ENCODE measurements around the gene SLC8A1. TPM values are rescaled to one million over a fixed set of nuclear protein-coding genes. Genes with fewer than 3 reads are reported as not detected.

The SLC8A1 gene
- total RNA-seq, 4 donors from 2014 or later: 2.2 to 45.0 (median 9.6) TPM

GRCh38 chr2:40325116-40325515, 126.8 kb downstream of the SLC8A1 start:
- DNase-seq: no peak
- intact Hi-C loops (cut with DNase I): no loop called here
- TF ChIP-seq POLR2A (IDR thresholded peaks at IDR 0.05): no peak
- TF ChIP-seq, protein P1, sequence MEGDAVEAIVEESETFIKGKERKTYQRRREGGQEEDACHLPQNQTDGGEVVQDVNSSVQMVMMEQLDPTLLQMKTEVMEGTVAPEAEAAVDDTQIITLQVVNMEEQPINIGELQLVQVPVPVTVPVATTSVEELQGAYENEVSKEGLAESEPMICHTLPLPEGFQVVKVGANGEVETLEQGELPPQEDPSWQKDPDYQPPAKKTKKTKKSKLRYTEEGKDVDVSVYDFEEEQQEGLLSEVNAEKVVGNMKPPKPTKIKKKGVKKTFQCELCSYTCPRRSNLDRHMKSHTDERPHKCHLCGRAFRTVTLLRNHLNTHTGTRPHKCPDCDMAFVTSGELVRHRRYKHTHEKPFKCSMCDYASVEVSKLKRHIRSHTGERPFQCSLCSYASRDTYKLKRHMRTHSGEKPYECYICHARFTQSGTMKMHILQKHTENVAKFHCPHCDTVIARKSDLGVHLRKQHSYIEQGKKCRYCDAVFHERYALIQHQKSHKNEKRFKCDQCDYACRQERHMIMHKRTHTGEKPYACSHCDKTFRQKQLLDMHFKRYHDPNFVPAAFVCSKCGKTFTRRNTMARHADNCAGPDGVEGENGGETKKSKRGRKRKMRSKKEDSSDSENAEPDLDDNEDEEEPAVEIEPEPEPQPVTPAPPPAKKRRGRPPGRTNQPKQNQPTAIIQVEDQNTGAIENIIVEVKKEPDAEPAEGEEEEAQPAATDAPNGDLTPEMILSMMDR (IDR thresholded peaks at IDR 0.05): no peak

GRCh38 chr2:40324656-40325055, 127.2 kb downstream of the SLC8A1 start:
- intact Hi-C loops (cut with DNase I): no loop called here
- 83 to 85% methylated on average over 1 of the region's 1 CpG for WGBS, 2 donors
- Histone ChIP-seq H3K9me3 (no peaks in the 10 kb centered on the region), H3K27me3 (no peaks in the 10 kb centered on the region), H3K4me3 (no peak overlapping the region), H3K4me1 (peaks cover 0 to 6% (median 0%) of the 10 kb centered on the region in 3 donors), H3K36me3 (no peaks in the 10 kb centered on the region), H3K27ac (no peak overlapping the region)
- no peak for DNase-seq
- TF ChIP-seq POLR2A (IDR thresholded peaks at IDR 0.05): no peak

More at GRCh38 chr2:40325116-40325515, 126.8 kb downstream of the SLC8A1 start:
- H3K4me1 ChIP-seq: peaks cover 0 to 6% (median 0%) of the 10 kb centered on the region in 3 donors
- H3K9me3 ChIP-seq: no peaks in the 10 kb centered on the region
- H3K27ac ChIP-seq: no peak overlapping the region
- H3K36me3 ChIP-seq: no peaks in the 10 kb centered on the region
- H3K4me3 ChIP-seq: no peak overlapping the region
- H3K27me3 ChIP-seq: no peaks in the 10 kb centered on the region

GRCh38 chr2:40321822-40322221, 130.1 kb downstream of the SLC8A1 start:
- Histone ChIP-seq H3K4me3 (no peak overlapping the region), H3K27ac (no peak overlapping the region), H3K27me3 (no peaks in the 10 kb centered on the region), H3K9me3 (no peaks in the 10 kb centered on the region), H3K36me3 (no peaks in the 10 kb centered on the region), H3K4me1 (peaks cover 0 to 7% (median 0%) of the 10 kb centered on the region in 3 donors)
- intact Hi-C loops (cut with DNase I): no loop called here
- WGBS, 2 donors: 85 to 88% methylated on average over 2 of the region's 2 CpGs
- DNase-seq: no peak
- TF ChIP-seq, protein P1 (IDR thresholded peaks at IDR 0.05): no peak
- TF ChIP-seq POLR2A (IDR thresholded peaks at IDR 0.05): no peak

GRCh38 chr2:40321016-40321623, 130.8 kb downstream of the SLC8A1 start:
- TF ChIP-seq POLR2A (IDR thresholded peaks at IDR 0.05): no peak
- WGBS, 2 donors: 79 to 82% methylated on average over 7 of the region's 7 CpGs
- Histone ChIP-seq H3K4me3 (no peak overlapping the region), H3K27me3 (no peaks in the 10 kb centered on the region), H3K36me3 (no peaks in the 10 kb centered on the region), H3K27ac (no peak overlapping the region), H3K9me3 (no peaks in the 10 kb centered on the region), H3K4me1 (peaks cover 0 to 13% (median 0%) of the 10 kb centered on the region in 3 donors)
- intact Hi-C loops (cut with DNase I): no loop called here
- no peak for DNase-seq

GRCh38 chr2:40318921-40319320, 133.0 kb downstream of the SLC8A1 start:
- 76 to 93% methylated on average over 3 of the region's 3 CpGs for WGBS, 2 donors
- no peak overlapping the region for H3K27ac ChIP-seq

DNA sequence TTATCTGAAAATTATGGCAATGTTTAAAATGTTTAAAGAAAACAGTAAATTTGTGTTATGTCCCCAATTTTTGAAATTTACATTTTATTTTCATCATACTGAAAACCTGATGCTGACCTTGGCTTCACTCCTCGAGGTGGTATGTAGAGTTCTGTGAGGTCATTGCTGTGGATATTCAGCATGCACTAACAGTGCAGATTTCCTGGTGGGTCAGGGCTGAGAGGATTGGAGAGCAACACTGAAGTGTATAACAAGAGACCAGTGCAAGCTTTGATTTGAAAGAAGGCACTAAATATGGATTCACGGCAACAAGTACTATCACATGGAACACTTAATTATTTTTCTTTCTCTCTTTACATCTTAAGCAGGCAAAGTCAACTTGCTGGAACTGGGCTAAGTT, 134.1 kb downstream of the SLC8A1 start:
- Histone ChIP-seq H3K4me3 (no peak overlapping the region), H3K36me3 (no peaks in the 10 kb centered on the region), H3K27me3 (no peaks in the 10 kb centered on the region), H3K27ac (no peak overlapping the region), H3K9me3 (peaks cover 0 to 8% (median 0%) of the 10 kb centered on the region in 3 donors), H3K4me1 (peaks cover 0 to 20% (median 0%) of the 10 kb centered on the region in 3 donors)
- no peak for DNase-seq
- TF ChIP-seq, protein P1 (IDR thresholded peaks at IDR 0.05): no peak
- TF ChIP-seq POLR2A (IDR thresholded peaks at IDR 0.05): no peak
- intact Hi-C loops (cut with DNase I): no loop called here
- 63 to 77% methylated on average over 2 of the region's 2 CpGs for whole genome bisulfite sequencing, 2 donors

More at GRCh38 chr2:40318921-40319320, 133.0 kb downstream of the SLC8A1 start:
- no peak for DNase-seq
- H3K9me3 ChIP-seq: peaks cover 0 to 8% (median 0%) of the 10 kb centered on the region in 3 donors
- no peaks in the 10 kb centered on the region for H3K36me3 ChIP-seq
- H3K27me3 ChIP-seq: no peaks in the 10 kb centered on the region
- H3K4me1 ChIP-seq: peaks cover 0 to 20% (median 0%) of the 10 kb centered on the region in 3 donors
- TF ChIP-seq, protein P1 (IDR thresholded peaks at IDR 0.05): no peak
- TF ChIP-seq POLR2A (IDR thresholded peaks at IDR 0.05): no peak
- intact Hi-C loops (cut with DNase I): no loop called here
- no peak overlapping the region for H3K4me3 ChIP-seq
